DOHH2 (cell line): ENCODE results near the gene PRDM4.

Experiments
- H3F3A ChIP-seq: fragments of 200-600 bp; sonication (generic), shearing (Covaris generic); 2 replicates; pipeline ENCODE4 v1.6.0; 2016; ENCODE audit warnings: antibody characterized with exemption, mild to moderate bottlenecking; ENCODE audit not compliant: control insufficient read depth, insufficient read depth
- H3K27ac ChIP-seq: fragments of 200-600 bp; sonication (generic); 2 replicates; pipeline ENCODE4 v1.5.1; 2014; ENCODE audit warnings: low read depth, mild to moderate bottlenecking, low read length, moderate library complexity
- H3K27me3 ChIP-seq: fragments of 200-600 bp; sonication (generic); 2 replicates; pipeline ENCODE4 v1.6.1; 2014; ENCODE audit warnings: mild to moderate bottlenecking, low read length, mixed read lengths; ENCODE audit not compliant: control insufficient read depth
- H3K36me3 ChIP-seq: fragments of 200-600 bp; sonication (generic); 2 replicates; pipeline ENCODE4 v1.6.1; 2014; ENCODE audit warnings: mild to moderate bottlenecking, low read length, moderate library complexity, mixed read lengths; ENCODE audit not compliant: control insufficient read depth
- H3K4me1 ChIP-seq: fragments of 200-600 bp; sonication (generic); 2 replicates; pipeline ENCODE4 v1.6.1; 2014; ENCODE audit warnings: mild to moderate bottlenecking, low read length, mixed read lengths; ENCODE audit not compliant: control insufficient read depth
- H3K4me2 ChIP-seq: fragments of 200-600 bp; sonication (generic); 2 replicates; pipeline ENCODE4 v1.6.0; 2014; ENCODE audit warnings: mild to moderate bottlenecking, low read length, moderate library complexity
- H3K4me3 ChIP-seq: fragments of 200-600 bp; sonication (generic); 2 replicates; pipeline ENCODE4 v1.5.1; 2014; ENCODE audit warnings: mild to moderate bottlenecking, low read length, mixed read lengths
- H3K79me2 ChIP-seq: fragments of 200-600 bp; sonication (generic); 2 replicates; pipeline ENCODE4 v1.6.1; 2014; ENCODE audit warnings: mild to moderate bottlenecking, low read length, mixed read lengths; ENCODE audit not compliant: control insufficient read depth
- H3K9me2 ChIP-seq: fragments of 200-600 bp; sonication (generic); replicated peaks from 2 replicates; pipeline ENCODE4 v1.6.1; 2014; ENCODE audit warnings: mild to moderate bottlenecking, low read length, mixed read lengths; ENCODE audit not compliant: control insufficient read depth
- H3K9me3 ChIP-seq: fragments of 200-600 bp; sonication (generic); 2 replicates; pipeline ENCODE4 v1.6.1; 2014; ENCODE audit warnings: antibody characterized with exemption, low read length, mixed read lengths; ENCODE audit not compliant: control insufficient read depth, insufficient read depth
- H4K20me1 ChIP-seq: fragments of 200-600 bp; sonication (generic); 2 replicates; pipeline ENCODE4 v1.6.0; 2014; ENCODE audit warnings: low read depth, mild to moderate bottlenecking, antibody characterized with exemption, low read length, moderate library complexity; ENCODE audit not compliant: control insufficient read depth, insufficient read depth
- EZH2phosphoT487 ChIP-seq: fragments of 200-600 bp; sonication (generic); IDR thresholded peaks from 2 replicates; pipeline ENCODE4 v1.6.1; 2017; ENCODE audit warnings: borderline replicate concordance, mild to moderate bottlenecking, antibody characterized with exemption, low read length, moderate library complexity, mixed read lengths
- TF ChIP-seq, protein P1 (sequence below): fragments of 200-600 bp; sonication (generic); IDR thresholded peaks from one replicate; pipeline ENCODE4 v1.5.1; 2014; ENCODE audit warnings: antibody characterized with exemption, mild to moderate bottlenecking, low read depth, low read length; ENCODE audit not compliant: poor library complexity, severe bottlenecking

Gene PRDM4

DNA sequence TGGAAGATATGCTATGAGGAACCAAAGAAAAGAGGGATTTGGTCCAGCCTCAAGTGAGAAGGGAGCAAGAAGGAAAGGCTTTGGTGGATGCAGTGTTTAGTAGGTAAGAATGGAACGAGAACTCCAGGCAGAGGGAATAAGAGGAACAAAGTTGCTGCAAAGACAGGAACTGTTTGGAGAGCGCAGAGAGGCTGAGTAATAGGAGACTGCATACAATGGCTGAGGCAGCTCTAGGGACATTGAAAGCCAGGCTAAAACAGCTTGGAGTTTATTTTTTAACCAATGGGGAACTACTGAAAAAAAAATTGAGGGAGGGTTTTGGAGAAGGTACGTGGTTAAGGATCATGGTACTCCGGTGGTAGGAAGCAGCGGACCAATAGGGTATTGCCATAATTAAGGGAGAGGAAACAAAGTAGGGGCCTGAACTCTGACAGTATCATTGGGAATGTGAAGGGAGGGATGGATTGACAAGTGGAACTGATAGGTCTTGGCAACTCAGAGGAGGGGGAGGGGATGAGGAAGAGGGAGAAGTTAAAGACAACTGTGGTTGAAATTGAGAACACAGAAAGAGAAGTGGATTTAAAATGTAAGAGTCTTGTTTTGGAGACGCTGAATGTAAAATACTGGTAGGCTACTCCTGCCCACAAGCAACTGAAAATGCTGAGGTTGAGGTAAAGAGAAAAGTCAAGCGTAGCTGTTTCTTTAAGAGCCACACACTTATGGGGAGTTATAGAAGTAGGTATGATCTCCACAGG is 18.3 kb upstream of the PRDM4 start:
- H3F3A ChIP-seq: no peaks in the 10 kb centered on the region
- H3K27me3 ChIP-seq: peaks cover 3% of the 10 kb centered on the region; the same call in 1 of the 2 replicates
- no peaks in the 10 kb centered on the region for H3K9me3 ChIP-seq
- no peaks in the 10 kb centered on the region for H4K20me1 ChIP-seq
- no peaks in the 10 kb centered on the region for H3K36me3 ChIP-seq
- H3K27ac ChIP-seq: no peak overlapping the region
- H3K4me2 ChIP-seq: no peak overlapping the region
- no peaks in the 10 kb centered on the region for H3K9me2 ChIP-seq
- no peaks in the 10 kb centered on the region for H3K79me2 ChIP-seq
- peaks cover 27% of the 10 kb centered on the region for H3K4me1 ChIP-seq
- TF ChIP-seq, protein P1, sequence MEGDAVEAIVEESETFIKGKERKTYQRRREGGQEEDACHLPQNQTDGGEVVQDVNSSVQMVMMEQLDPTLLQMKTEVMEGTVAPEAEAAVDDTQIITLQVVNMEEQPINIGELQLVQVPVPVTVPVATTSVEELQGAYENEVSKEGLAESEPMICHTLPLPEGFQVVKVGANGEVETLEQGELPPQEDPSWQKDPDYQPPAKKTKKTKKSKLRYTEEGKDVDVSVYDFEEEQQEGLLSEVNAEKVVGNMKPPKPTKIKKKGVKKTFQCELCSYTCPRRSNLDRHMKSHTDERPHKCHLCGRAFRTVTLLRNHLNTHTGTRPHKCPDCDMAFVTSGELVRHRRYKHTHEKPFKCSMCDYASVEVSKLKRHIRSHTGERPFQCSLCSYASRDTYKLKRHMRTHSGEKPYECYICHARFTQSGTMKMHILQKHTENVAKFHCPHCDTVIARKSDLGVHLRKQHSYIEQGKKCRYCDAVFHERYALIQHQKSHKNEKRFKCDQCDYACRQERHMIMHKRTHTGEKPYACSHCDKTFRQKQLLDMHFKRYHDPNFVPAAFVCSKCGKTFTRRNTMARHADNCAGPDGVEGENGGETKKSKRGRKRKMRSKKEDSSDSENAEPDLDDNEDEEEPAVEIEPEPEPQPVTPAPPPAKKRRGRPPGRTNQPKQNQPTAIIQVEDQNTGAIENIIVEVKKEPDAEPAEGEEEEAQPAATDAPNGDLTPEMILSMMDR: no peak
- TF ChIP-seq EZH2phosphoT487: no peak
- no peak overlapping the region for H3K4me3 ChIP-seq

DNA sequence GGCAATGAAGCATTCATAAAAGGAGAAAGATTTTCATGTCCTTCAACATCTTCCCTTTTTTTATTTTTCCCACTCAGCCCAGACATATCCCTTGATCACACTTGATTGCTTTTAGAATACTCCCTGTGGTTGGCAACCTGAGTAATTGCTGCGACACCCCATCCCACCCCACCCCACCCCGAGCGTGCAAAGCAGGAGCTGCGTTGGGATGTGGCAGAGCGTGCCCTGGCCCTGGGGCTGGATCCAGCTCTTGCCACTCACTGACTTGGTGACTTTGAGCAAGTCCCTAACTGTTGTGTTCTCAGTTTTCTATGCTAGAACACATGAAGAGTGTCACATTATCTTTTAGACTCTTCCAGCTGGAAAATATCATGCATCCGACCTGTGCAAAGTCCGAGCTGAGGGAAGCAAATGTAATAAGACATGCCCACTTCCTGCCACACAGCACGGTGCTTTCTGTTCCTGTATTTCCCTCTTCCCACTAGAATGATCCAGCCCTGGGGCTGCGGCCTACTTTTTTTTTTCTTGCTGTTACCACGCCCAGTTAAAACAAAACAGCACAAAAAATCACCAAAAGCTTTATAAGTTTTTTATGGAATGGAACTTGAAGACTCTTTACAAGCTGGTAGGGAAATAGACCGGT is 17.6 kb upstream of the PRDM4 start:
- no peak overlapping the region for H3K27ac ChIP-seq
- no peaks in the 10 kb centered on the region for H3K9me3 ChIP-seq
- peaks cover 20% of the 10 kb centered on the region for H3K4me1 ChIP-seq
- H4K20me1 ChIP-seq: no peaks in the 10 kb centered on the region
- H3K36me3 ChIP-seq: no peaks in the 10 kb centered on the region
- no peak overlapping the region for H3K4me3 ChIP-seq
- no peak for TF ChIP-seq EZH2phosphoT487
- TF ChIP-seq, protein P1: no peak
- no peaks in the 10 kb centered on the region for H3K79me2 ChIP-seq
- no peak overlapping the region for H3K4me2 ChIP-seq
- H3K9me2 ChIP-seq: no peaks in the 10 kb centered on the region
- no peaks in the 10 kb centered on the region for H3F3A ChIP-seq
- H3K27me3 ChIP-seq: peaks cover 9% of the 10 kb centered on the region; the same call in 1 of the 2 replicates

DNA sequence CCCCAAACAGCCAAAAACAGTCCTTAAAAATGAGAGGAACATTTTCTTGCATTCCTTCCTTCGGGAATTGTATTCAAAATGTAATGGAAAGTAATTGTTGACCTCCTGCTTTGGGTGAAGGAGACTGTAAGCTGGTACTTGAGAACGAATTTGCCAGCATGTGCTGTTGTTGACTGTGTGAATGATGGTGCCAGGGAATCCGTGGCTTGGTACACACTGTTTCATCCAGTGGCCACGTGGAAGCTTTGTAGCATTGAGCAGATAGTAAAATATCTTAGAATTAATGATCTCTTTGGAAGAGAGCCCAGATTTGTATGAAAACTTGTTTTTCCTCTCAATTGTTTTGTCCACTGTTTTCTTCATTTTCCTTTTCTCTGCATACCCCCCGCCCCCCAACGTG is 15.2 kb upstream of the PRDM4 start:
- Histone ChIP-seq H3K9me3 (no peaks in the 10 kb centered on the region), H3K4me2 (no peak overlapping the region), H3F3A (no peaks in the 10 kb centered on the region), H3K79me2 (no peaks in the 10 kb centered on the region), H3K4me1 (peaks cover 15% of the 10 kb centered on the region), H3K27me3 (peaks cover 9% of the 10 kb centered on the region; the same call in 1 of the 2 replicates), H4K20me1 (no peaks in the 10 kb centered on the region), H3K4me3 (no peak overlapping the region), H3K36me3 (no peaks in the 10 kb centered on the region), H3K9me2 (no peaks in the 10 kb centered on the region), H3K27ac (no peak overlapping the region)
- TF ChIP-seq EZH2phosphoT487: no peak
- TF ChIP-seq, protein P1: no peak
